ENCODE data around the gene FBH1.
"Not testable (repeated sequence)": the region's sequence is repeated elsewhere in the genome, so short reads cannot be mapped to it uniquely, and the experiment has no call there.

FBH1 gene

DNA sequence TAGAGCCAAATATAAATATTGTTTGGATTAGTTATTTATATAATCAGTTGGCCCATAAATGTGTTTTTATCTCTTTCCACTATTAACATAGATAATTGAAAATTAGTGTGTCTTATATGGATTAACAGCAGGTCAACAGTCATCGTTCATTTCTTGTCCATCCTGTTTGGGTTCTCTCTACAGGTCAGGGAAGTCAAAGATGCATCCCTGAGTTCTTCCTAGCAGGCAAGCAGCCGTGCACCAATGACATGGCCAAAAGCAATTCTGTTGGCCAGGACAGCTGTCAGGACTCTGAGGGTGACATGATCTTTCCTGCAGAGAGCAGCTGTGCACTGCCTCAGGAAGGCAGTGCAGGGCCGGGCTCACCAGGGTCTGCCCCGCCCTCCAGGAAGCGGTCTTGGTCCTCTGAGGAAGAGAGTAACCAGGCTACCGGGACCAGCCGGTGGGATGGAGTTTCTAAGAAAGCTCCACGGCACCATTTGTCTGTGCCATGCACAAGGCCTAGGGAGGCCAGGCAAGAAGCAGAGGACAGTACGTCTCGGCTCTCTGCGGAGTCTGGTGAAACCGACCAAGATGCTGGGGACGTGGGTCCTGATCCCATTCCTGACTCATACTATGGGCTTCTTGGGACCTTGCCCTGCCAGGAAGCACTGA lies 15.9 kb downstream of the FBH1 start:
- no peak for DNase-seq

DNA sequence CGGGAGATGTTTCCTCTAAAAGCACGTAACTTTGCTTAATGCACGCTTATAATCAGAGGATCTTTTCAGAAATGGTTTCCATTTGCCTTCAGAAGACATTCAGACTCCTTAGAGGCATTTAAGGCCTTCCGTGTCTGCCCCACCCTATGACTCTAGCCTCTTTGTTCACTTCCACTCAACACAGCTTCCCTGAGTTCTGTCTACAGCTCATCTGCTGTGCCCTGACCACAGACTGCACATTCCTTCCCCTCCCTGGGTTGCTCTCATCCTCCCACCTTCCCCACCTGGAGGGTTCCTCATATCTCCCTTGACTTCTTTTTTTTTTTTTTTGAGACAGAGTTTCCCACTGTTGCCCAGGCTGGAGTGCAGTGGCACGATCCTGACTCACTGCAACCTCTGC lies 16.6 kb downstream of the FBH1 start:
- no peak for DNase-seq

DNA sequence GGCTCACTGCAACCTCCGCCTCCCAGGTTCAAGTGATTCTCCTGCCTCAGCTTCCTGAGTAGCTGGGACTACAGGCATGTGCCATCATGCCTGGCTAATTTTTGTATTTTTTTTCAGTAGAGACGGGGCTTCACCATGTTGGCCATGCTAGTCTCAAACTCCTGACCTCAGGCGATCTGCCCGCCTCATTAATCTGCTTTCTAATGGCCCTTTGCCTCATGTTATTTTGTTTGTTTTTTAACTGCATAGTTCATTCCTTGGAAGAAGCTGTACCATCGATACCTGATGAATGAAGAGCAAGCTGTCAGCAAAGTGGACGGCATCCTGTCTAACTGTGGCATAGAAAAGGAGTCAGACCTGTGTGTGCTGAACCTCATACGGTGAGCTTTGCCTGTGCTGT lies 18.6 kb downstream of the FBH1 start:
- DNase-seq = not testable (repeated sequence)

DNA sequence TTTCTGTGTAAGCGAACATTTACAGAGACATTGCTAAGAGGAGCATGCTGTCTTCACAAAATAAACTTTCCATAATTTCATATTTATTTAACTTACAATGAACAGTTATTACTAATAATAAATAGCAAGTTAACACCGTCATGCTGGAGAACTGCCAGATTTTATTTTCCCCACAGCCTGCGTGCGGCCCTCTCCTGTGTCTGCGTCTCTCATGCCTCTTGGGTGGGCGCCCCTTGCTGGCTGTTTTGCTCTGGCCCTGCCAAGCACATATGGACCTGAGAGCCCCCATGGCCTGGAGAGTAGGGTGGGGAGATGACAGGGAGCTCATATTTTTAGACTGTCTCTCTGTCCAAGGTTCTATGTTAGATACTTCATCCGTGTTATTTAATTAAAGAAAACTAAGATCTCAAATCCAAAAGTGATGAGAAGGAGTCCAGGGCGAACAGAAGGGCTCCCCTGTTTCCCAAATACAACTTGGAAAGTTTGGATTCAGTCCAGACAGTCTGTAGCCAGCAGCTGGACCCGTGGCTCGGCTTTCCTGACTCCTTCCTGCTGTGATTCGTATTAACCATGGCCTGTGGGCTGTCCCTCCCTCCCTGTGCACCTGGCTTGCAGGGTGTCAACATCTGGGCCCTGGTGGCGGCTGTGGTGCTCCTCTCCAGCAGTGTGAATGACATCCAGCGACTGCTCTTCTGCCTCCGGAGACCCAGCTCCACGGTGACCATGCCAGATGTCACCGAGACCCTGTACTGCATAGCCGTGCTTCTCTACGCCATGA lies 20.5 kb downstream of the FBH1 start:
- DNase-seq = no peak

DNA sequence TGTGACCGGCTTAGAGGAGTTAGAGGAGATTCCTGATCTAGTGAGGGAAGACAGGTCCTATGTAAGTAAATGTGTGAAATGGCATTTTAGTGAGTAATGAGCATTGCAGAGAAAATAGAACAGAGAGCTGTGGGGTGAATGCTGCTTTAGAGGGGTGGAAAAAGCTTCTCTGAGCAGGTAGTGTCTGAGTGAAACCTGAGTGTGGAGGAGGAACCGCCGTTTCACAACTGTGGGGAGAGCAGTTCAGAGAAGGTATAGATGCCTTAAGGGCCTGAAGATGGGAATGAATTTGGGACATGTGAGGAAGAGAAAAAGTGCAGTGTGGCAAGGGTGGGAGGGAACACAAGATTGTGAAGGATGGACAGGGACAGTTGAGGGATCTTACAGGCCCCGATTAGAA lies 21.6 kb downstream of the FBH1 start:
- no peak for DNase-seq

DNA sequence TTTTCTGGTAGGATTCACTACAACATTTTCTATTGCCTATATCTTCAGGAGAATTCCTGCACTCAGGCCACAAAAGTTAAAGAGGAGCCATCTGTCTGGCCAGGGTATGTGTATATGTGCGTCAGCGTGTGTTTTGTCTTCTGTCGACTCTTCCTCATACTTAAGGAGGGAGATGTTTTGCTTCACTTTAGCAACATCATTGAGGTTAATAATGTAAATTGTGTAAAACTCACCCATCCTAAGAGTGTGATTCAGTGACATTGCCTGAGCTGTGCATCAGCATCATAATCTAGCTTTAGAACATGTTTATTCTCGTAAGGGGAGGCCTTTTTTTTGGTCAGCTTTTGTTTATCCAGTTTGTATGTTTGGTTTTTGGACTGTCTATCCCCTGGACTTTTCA lies 23.7 kb downstream of the FBH1 start:
- no peak for DNase-seq

DNA sequence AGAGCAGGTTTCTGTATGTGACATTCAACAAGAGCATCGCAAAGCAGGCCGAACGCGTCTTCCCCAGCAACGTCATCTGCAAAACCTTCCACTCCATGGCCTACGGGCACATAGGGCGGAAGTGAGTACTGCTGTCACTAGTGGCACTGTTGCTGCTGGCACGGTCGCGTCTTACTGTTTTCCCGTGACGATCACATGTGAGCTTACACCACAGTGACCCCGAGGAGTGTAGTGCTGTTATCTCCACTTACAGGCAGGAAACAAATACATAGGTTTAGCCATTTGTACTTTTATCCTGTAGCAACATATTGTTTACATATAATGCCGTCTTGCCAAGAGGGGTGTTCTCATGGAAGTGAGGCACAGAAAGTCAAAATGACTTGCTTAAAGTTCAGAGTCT lies 25.4 kb downstream of the FBH1 start:
- DNase-seq = no peak

DNA sequence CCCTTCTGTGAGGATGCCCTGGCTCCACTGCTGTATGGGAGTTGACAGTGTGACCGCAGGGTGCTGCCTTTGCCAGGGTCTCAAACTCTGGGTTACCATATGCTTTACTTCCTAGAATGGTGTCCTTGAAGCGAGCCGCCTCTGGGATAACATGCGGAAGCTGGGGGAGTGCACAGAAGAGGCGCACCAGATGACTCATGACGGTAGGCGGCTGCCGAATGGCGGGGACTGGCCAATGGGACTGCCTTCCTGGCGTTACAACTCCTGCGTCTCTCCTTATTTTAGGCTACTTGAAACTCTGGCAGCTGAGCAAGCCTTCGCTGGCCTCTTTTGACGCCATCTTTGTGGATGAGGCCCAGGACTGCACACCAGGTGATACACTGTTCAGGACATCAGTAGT lies 27.3 kb downstream of the FBH1 start:
- no peak for DNase-seq

DNA sequence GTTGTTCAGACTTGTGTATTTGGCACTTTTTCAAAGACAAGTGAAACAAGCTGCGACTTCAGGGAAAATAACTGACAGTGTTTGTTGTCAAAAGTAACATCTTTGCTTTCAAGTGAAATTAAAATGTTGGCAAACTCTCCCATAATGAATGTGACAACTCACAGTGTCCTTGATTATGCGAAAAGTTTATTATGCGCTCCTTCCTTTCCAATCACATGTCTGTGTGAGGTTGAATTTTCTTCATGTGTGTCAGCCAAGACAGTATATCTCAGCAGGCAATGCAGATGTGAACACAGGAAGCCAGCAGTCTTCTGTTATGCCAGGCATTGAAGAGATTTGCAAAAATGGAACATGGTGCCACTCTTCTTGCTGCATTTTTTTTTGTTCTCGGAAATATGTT lies 28.7 kb downstream of the FBH1 start:
- DNase-seq = no peak

DNA sequence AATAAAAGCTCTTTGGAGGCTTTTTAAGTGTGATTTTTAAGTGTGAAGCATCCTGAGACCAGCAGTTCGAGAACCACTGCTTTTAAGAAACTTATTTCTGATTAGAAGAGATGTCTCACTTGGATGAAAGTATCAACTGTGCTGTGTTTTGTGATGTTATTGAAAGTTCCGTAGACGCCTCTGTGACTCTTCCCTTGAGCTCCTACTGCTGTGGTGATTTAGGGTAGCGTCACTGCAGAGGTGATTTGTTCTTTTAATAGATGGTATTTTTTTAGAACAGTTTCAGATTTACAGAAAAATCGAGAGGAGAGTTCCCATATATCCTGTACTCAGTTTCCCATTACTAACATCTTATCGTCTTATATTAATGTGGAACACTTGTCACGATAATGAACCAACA lies 29.5 kb downstream of the FBH1 start:
- no peak for DNase-seq

DNA sequence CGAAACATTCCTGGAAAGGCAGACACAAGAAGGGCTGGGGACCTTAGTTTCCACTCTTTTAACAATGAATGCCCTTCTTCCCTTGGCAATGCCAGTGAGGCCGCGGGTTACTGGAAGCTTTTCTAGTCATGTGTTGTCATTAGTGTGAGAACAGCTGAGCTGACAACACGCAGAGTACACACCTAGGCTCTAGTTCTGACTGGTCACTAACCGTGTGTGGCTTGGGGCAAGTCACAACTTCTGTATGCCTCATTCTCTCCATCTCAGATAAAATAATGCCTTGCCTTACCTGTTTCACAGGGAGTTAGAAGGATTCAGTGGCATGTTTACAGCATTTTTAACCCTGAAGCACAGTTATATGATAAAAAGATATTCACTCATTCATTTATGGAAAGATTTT lies 31.7 kb downstream of the FBH1 start:
- DNase-seq = no peak

DNA sequence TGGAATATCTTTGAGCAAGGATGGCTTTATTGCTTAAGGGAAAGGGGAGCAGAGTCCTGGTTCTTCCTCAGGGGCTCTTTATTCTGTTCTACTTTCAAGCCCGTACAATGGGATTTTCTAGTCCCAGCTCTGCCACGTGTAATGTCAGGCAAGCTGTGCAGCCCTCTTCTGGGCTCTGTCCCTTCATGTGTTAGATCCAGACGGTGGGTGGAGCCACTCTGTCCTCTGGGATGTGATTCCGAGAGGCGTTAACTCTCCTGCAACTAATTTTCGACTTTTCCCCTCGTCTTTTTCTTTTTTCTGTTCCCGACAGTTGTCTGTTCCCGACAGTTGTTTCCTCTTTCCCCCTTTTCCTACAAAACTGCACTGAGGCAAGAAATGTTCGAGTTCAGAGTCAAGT lies 34.8 kb downstream of the FBH1 start:
- DNase-seq = no peak

DNA sequence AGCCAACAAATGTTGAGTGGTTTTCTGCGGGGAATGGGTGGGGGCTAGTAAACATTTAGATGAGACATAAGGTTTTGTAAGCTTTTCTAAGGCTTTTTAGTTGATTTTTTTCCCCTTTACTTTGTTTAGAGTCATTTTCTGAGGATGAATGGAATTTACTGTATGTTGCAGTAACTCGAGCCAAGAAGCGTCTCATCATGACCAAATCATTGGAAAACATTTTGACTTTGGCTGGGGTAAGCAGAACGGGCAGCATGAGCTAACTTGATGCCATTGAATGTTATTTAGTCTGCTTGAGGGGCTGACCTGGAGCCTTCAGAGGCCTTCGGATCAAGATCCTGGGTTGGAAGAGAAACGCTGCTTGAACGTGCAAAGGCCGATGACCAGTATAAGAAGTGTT lies 37.3 kb downstream of the FBH1 start:
- no peak for DNase-seq

DNA sequence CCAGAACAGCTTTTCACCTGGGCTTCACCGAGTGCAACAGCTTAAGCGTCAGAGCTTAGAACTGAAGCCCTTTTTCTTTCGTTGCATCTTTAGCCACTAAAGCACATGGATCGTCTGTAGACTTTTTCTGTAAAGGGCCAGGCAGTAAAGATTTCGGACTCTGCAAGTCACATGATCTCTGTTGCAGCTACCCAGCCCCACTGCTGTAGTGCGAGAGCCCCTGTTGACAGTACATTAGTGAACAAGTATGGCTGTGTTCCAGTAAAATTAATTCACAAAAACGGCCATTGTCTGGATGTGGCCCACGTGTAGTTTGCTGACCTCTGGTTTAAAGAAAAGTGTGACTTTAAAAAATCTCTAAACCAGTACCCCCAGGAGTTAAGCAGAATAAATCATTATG lies 39.4 kb downstream of the FBH1 start:
- DNase-seq = no peak

DNA sequence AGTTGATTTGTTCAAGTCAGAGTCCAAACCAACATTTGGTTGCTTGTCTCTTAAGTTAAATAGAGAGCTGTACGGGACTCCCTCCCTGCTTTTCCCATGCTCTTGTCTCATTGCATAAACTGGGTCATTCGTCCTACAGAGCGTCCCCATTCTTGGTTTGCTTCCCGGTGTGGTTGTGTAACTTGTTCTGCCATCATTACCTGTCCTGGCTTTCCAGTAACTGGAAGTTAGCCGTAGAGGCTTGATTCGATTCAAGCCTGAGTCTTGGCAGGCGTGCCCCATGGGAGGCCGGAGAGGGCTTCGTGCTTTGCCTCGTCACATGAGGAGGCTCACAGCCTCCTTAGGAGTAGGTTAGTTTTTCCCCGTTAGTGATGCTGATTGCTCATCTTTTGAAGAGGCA lies 40.2 kb downstream of the FBH1 start:
- no peak for DNase-seq

DNA sequence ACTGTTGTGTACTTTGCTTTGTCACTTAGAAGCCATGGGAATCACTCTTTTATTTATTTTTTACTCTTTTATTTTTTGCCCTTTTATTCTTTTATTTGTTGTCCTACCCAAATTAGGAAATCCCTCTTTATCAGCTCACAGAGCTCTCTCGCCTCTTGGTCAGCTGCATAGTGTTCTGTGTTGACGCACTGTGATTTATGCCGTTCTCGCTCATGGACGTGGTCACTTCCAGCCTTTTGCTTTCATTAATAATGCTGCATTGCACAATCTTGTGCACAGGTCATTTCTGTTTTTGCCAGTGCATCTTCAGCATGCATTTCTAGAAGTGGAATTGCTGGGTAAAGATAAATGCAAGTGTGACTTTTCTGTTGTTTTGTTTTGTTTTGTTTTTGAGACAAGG lies 42.3 kb downstream of the FBH1 start:
- DNase-seq = no peak

DNA sequence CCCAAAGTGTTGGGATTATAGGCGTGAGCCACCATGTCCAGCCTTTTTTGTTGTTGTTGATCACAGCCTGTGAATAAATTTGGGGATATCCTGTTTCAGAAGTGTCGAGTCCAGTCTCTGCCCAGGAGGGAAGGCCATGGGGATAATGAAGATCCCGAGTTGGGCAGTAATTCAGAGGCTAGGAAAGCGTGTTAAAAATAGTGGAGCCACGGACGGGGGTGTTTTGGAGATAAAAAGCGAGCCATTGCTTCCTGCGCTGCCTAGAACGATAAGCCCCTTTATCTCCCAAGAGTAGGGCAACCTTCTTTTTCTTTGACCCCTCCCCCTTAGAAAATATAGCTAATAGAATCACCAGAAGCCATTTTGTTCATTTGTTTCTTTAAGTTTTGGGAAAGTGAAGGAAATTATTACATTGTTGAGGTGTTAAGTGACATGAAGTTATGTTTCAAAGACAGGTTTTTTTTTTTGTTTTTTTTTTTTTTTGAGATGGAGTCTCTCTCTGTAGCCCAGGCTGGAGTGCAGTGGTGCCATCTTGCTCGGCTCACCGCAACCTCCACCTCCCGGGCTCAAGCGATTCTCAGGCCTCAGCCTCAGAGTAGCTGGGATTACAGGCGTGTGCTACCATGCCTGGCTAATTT lies 44.0 kb downstream of the FBH1 start:
- DNase-seq = no peak

DNA sequence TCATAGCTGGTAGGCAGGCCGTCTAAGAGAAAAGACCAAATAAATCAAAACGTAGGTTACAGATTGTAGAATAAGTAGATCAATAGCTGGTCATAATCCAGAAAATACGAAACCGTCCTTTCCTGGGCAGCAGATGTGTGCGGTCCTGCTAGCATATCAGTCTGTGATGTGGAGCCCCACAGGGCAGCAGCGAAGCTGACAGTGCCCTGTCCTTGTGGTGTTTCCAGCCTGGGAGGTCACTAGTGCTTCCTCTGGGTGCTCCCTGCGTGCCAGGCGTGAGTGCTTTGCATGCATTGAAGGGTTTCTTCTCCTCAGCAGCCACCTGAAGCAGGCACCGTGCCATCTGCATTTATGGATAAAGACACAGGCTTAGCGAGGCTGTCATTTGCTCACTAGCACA lies 45.6 kb downstream of the FBH1 start:
- DNase-seq = no peak

DNA sequence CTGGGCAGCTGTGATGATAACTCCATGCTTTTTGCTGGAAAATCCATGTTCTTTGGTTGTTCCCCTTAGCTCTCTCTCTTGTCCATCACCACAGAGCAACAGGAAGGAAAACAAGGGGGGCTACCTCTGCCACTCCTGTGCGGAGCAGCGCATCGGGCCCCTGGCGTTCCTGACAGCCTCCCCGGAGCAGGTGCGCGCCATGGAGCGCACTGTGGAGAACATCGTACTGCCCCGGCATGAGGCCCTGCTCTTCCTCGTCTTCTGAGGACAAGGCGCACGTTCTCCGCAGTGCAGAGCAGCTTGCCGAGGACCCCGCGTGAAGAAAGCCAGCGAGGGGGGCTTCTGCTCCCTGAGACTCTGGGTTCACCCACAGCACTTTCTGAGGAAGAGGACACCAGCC lies 47.0 kb downstream of the FBH1 start:
- DNase-seq = no peak

DNA sequence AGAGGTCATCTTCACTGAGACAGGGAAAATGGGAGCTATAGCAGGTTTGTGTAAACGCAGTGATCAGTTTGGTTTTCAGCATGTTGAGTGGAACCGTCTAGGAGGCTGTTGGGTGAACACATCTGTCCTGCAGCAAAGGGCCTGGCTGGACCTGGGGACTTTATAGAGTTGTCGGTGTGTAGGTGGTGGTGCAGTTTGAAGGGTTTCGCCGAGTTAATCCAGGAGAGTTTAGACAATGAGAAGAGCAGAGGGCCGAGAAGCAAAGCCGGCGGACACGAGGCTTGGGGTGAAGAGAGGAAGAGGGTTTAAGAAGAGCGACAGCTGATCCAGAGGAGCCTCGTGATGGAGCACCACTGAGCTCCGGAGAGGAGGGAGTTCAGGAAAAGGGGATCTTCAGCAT lies 48.2 kb downstream of the FBH1 start:
- DNase-seq = no peak

DNA sequence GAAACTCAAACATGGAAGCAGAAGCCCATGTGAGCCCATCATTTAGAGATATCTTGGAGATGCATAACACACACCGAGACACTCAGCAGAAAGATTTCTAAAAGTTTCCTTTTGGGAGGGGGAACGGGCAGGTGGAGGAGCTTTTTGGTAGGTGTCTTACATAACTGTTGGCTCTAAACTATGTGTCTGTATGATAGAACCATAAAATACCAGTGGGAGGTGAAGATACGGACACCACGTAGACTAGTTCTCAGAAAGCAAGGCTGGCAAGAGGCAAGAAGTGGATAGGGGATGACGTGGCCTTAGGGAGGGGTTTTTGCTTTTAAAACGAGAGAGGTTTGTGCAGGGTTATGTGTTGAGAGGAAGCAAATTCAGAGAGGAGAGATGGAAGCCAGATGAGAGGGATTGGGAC lies 50.8 kb downstream of the FBH1 start:
- no peak for DNase-seq

DNA sequence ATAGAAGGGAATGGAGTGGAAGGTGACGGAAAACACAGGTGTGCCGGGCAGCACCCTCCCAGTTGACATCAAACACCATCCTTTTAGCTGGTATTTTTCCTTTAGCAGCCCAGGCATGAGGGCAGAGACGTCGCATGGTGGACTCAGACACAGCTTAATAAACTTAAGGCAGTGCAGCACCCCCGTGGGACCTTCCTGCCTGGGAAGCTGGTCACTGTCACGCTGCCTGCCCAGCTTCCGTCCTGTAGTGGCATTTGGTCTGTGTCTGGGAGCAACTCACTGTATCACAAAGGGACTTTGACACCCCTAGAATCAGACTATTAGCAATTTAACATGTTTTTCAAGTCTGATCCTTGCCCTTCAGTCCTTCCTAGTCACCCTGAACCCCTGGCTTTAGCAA lies 51.5 kb downstream of the FBH1 start:
- no peak for DNase-seq

DNA sequence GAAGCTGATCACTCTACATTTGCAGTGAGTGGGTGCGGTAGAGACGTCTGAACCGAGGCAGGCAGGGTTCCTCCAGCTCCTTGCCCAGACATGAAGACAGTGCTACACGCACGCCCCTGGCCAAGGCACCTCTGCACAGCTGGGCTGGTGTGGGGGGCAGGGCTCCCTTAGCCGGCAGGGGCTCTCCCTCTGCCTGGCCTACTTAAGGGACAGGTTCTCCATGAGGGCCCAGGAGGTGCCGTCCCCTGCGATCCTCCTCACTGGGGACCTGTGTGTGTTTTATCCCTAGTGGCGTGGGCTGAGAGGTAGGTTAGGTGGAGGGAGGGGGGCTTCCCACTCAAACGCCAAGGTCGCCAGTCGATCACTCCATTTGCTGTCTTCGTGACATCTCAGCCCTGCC lies 52.0 kb downstream of the FBH1 start:
- no peak for DNase-seq

DNA sequence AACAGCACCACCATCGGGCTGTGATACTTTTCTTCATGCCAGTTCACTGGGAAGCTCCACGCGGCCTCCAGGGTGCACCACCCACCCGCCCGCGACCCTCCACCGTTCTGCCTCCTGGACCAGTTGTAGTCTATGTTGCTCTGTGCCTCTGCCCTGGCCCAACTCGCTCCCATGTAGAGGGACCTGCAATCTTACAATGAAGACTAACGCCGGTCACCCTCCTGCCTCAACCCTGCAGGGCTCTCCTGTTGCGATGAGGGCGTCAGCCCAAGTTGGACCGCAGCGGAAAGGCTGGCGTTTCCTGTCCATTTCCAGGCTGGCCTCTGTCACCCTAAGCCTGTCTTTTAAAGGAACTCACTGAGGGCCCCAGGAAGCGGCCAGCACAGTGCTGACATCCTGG lies 52.4 kb downstream of the FBH1 start:
- peak in 1 of 2 donors; percentile 52 for DNase-seq

DNA sequence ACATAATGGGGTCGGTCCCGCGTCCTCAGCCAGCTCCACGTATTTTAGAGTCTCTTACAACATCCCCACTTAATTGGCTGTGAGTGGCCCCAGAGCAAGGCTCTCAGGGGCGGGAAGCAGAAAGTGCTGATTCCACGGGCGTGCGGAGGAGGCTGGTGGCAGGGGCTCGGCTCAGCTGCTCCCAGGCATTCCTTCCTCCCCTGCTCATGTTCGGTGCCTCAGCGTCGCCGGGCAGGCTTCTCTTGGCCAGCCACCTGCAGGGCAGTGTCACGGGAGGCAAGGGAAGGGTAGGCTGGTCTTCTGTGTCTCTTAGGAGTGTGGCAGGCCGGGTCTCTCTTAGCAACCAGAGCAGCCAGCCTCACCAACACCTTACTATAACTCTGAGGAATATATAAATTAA lies 53.5 kb downstream of the FBH1 start:
- DNase-seq = no peak
